SK-N-SH (cell line): ENCODE data around the gene SIL1. TPM values are rescaled to one million over a fixed set of nuclear protein-coding genes. Genes with fewer than 3 reads are reported as not detected.

Source experiments
- CTCF ChIA-PET: fragments of 300-600, 350-600 bp; formaldehyde crosslinking; extraction: SDS; loops from one replicate; lab custom pipeline; 2021; lab: Yijun Ruan, JAX
- POLR2A ChIA-PET: fragments of 350-600 bp; sonication (Branson Sonifier 250); formaldehyde crosslinking; extraction: SDS; loops from one replicate; lab custom pipeline; 2020; ENCODE audit warnings: antibody characterized with exemption, inconsistent platforms; lab: Yijun Ruan, JAX
- DNase-seq: peaks from one replicate; pipeline ENCODE4 v3.0.0; 2012
- H2AFZ ChIP-seq: fragments of 200-600 bp; sonication (generic); 2 replicates; pipeline ENCODE4 v1.8.1; 2016; ENCODE audit warnings: antibody characterized with exemption, mild to moderate bottlenecking, low read depth
- H3F3A ChIP-seq: fragments of 200-600 bp; sonication (generic); replicated peaks from 2 replicates; pipeline ENCODE3; 2016; ENCODE audit warnings: antibody characterized with exemption, mild to moderate bottlenecking; ENCODE audit not compliant: insufficient read depth
- H3K27ac ChIP-seq, 2 experiments: fragments of 200-500 bp in 1 of 2; fragments of 200-600 bp in 1 of 2; sonication (Bioruptor generic) in 1 of 2; sonication (generic), shearing (Covaris generic) in 1 of 2; 2 replicates each; pipeline versions ENCODE4 v1.5.1 to v1.6.1; 2014 to 2016; ENCODE audit warnings: low read depth in 2 of 2, inconsistent platforms in 1 of 2, low read length in 1 of 2, mild to moderate bottlenecking in 1 of 2, mixed read lengths in 1 of 2
- H3K27me3 ChIP-seq: fragments of 200-600 bp; sonication (generic), shearing (Covaris generic); 2 replicates; pipeline ENCODE4 v1.6.1; 2016; ENCODE audit warnings: mixed run types; ENCODE audit not compliant: insufficient read depth
- H3K36me3 ChIP-seq, 2 experiments: fragments of 200-500 bp in 1 of 2; fragments of 200-600 bp in 1 of 2; sonication (Bioruptor generic) in 1 of 2; sonication (generic) in 1 of 2; replicated peaks in 1 of 2; 2 replicates each; pipeline versions ENCODE3 to v1.5.1; 2014 to 2016; ENCODE audit warnings: low read length in 1 of 2, mild to moderate bottlenecking in 1 of 2; ENCODE audit not compliant: insufficient read depth in 2 of 2, control insufficient read depth in 1 of 2
- H3K4me1 ChIP-seq, 2 experiments: fragments of 200-500 bp in 1 of 2; fragments of 200-600 bp in 1 of 2; sonication (Bioruptor generic) in 1 of 2; sonication (generic), shearing (Covaris generic) in 1 of 2; 2 replicates each; pipeline versions ENCODE4 v1.5.1 to v1.6.1; 2014 to 2016; ENCODE audit warnings: low read depth in 1 of 2, low read length in 1 of 2, mixed run types in 1 of 2; ENCODE audit not compliant: insufficient read depth in 2 of 2, control insufficient read depth in 1 of 2
- H3K4me2 ChIP-seq: fragments of 200-600 bp; sonication (generic), shearing (Covaris generic); 2 replicates; pipeline ENCODE4 v1.6.1; 2017; ENCODE audit warnings: mixed run types
- H3K4me3 ChIP-seq, 2 experiments: fragments of 200-500 bp in 1 of 2; fragments of 200-600 bp in 1 of 2; sonication (Bioruptor generic) in 1 of 2; sonication (generic), shearing (Covaris generic) in 1 of 2; 2 replicates each; pipeline versions ENCODE4 v1.5.1 to v1.8.1; 2014 to 2016; ENCODE audit warnings: low read depth in 2 of 2, inconsistent platforms in 1 of 2, low read length in 1 of 2, mild to moderate bottlenecking in 1 of 2, mixed read lengths in 1 of 2, moderate library complexity in 1 of 2
- H3K79me2 ChIP-seq: fragments of 200-600 bp; sonication (generic); 2 replicates; pipeline ENCODE4 v1.8.1; 2017; ENCODE audit warnings: mild to moderate bottlenecking; ENCODE audit not compliant: insufficient read depth
- H3K9ac ChIP-seq: fragments of 200-600 bp; sonication (generic); 2 replicates; pipeline ENCODE4 v1.6.1; 2017; ENCODE audit warnings: mixed run types
- H3K9me2 ChIP-seq: fragments of 200-600 bp; sonication (generic); 2 replicates; pipeline ENCODE4 v1.6.1; 2017; ENCODE audit warnings: mixed run types
- H3K9me3 ChIP-seq: fragments of 200-600 bp; sonication (generic); 2 replicates; pipeline ENCODE4 v1.6.1; 2017; ENCODE audit warnings: mixed run types, mild to moderate bottlenecking, moderate library complexity
- H4K20me1 ChIP-seq: fragments of 200-600 bp; sonication (generic); 2 replicates; pipeline ENCODE4 v1.6.1; 2017; ENCODE audit warnings: mild to moderate bottlenecking, mixed run types; ENCODE audit not compliant: insufficient read depth
- ELF1 ChIP-seq: IDR thresholded peaks from 2 replicates; pipeline ENCODE4 v1.4.0; 2012
- EP300 ChIP-seq, 2 experiments: IDR thresholded peaks; 2 replicates each; pipeline versions ENCODE4 v1.4.0 to v1.6.1; 2012; ENCODE audit warnings: borderline replicate concordance in 1 of 2, low read depth in 1 of 2, low read length in 1 of 2
- FOSL2 ChIP-seq: IDR thresholded peaks from 2 replicates; pipeline ENCODE4 v1.4.0; 2012; ENCODE audit warnings: low read depth, mild to moderate bottlenecking, moderate library complexity, borderline replicate concordance
- GABPA ChIP-seq: IDR thresholded peaks from 2 replicates; pipeline ENCODE4 v1.4.0; 2012; ENCODE audit warnings: low read depth, mild to moderate bottlenecking
- GATA2 ChIP-seq: sonication (generic); formaldehyde crosslinking; IDR thresholded peaks from 2 replicates; pipeline ENCODE4 v1.5.0; 2020; ENCODE audit warnings: mild to moderate bottlenecking, missing genetic modification reagents
- MAX ChIP-seq: IDR thresholded peaks from 2 replicates; pipeline ENCODE4 v1.4.0; 2012; ENCODE audit warnings: low read depth
- MEF2A ChIP-seq: IDR thresholded peaks from 2 replicates; pipeline ENCODE4 v1.4.0; 2012; ENCODE audit warnings: low read depth, borderline replicate concordance
- NRF1 ChIP-seq: IDR thresholded peaks from 2 replicates; pipeline ENCODE4 v1.6.1; 2012; ENCODE audit warnings: low read depth, mild to moderate bottlenecking, low read length
- PBX3 ChIP-seq: IDR thresholded peaks from 2 replicates; pipeline ENCODE4; 2012
- SIN3A ChIP-seq: IDR thresholded peaks from 2 replicates; pipeline ENCODE4 v1.6.1; 2012; ENCODE audit warnings: low read depth, mild to moderate bottlenecking, low read length, moderate library complexity, borderline replicate concordance
- TCF12 ChIP-seq: IDR thresholded peaks from 2 replicates; pipeline ENCODE4 v1.4.0; 2012
- USF1 ChIP-seq: IDR thresholded peaks from 2 replicates; pipeline ENCODE4 v1.4.0; 2012; ENCODE audit warnings: low read depth, borderline replicate concordance
- YY1 ChIP-seq: IDR thresholded peaks from 2 replicates; pipeline ENCODE4 v1.4.0; 2012; ENCODE audit warnings: low read depth, mild to moderate bottlenecking
- WGBS: methylation state at CpG from one replicate; pipeline ENCODE4 v1.1.6; 2017; ENCODE audit warnings: low lambda C conversion rate; 5-methylcytosine and 5-hydroxymethylcytosine counted together
- polyA plus RNA-seq, 3 experiments: library from polyadenylated mRNA; depleted of rRNA; stranded (reverse); fragments of >200 nt; gene quantifications; 2 replicates each; pipeline ENCODE4 v1.2.3, GENCODE V29; 2012

The SIL1 gene
- polyA plus RNA-seq, 1 of the 3 experiments (the other 2 are of a cell fraction), result 25.9 TPM

- Histone ChIP-seq H3K36me3 (no peaks in the 10 kb centered on the region), H3K4me3 (no peak overlapping the region), H4K20me1 (no peaks in the 10 kb centered on the region), H3K9me2 (no peaks in the 10 kb centered on the region), H2AFZ (no peak overlapping the region), H3K79me2 (no peaks in the 10 kb centered on the region), H3K27ac (no peak overlapping the region)
- DNase-seq, result no peak
- POLR2A ChIA-PET, result no interaction called here
- CTCF ChIA-PET, result no interaction called here
- WGBS, result 63% methylated on average over 2 of the region's 2 CpGs
- TF ChIP-seq TCF12 (no peak), MAX (no peak), YY1 (no peak)
- TF ChIP-seq, all 33 proteins: peak for 0
- Histone ChIP-seq H3F3A (no peaks in the 10 kb centered on the region), H3K4me1 (peaks cover 0 to 20% of the 10 kb centered on the region in 2 experiments; a peak in 2 of 4 replicates), H3K9me3 (no peaks in the 10 kb centered on the region), H3K27me3 (no peaks in the 10 kb centered on the region), H3K9ac (no peak overlapping the region), H3K4me2 (no peak overlapping the region)
These were observed 64.9 kb downstream of the SIL1 start for GRCh38 chr5:139133282-139133681.

GRCh38 chr5:139132515-139132914 lies 65.7 kb downstream of the SIL1 start:
- no peak overlapping the region for H2AFZ ChIP-seq
- H3K9me3 ChIP-seq, result no peaks in the 10 kb centered on the region
- no peak overlapping the region for H3K4me2 ChIP-seq
- no peak overlapping the region for H3K27ac ChIP-seq
- H3K9ac ChIP-seq, result no peak overlapping the region
- ChIA-PET POLR2A (no interaction called here), CTCF (interaction anchor here (1.0 to 1.5 kb wide), 2 partner anchors 10 to 119 kb away, joined by 3 to 4 read pairs; no protein-coding TSS in a partner anchor)
- no peaks in the 10 kb centered on the region for H3K9me2 ChIP-seq
- H3K36me3 ChIP-seq, result no peaks in the 10 kb centered on the region
- H3K4me1 ChIP-seq, result peaks cover 0 to 17% of the 10 kb centered on the region in 2 experiments; a peak in 1 of 4 replicates
- no peaks in the 10 kb centered on the region for H3K27me3 ChIP-seq
- 91% methylated on average over 3 of the region's 3 CpGs for WGBS
- H3K79me2 ChIP-seq, result no peaks in the 10 kb centered on the region
- H3K4me3 ChIP-seq, result no peak overlapping the region
- H4K20me1 ChIP-seq, result no peaks in the 10 kb centered on the region
- TF ChIP-seq SIN3A, result no peak
- TF ChIP-seq USF1, result no peak
- no peak for TF ChIP-seq MEF2A
- TF ChIP-seq EP300 (IDR thresholded peaks at IDR 0.05; ENCODE audit: borderline replicate concordance in 1 of 2, low read depth in 1 of 2, low read length in 1 of 2), result no peak
- no peak for TF ChIP-seq FOSL2
- no peak for TF ChIP-seq GABPA
- TF ChIP-seq TCF12, result no peak
- no peak for TF ChIP-seq YY1
- TF ChIP-seq PBX3, result no peak
- TF ChIP-seq ELF1, result no peak
- no peak for TF ChIP-seq GATA2 (CRISPR knock-in tag)
- no peak for TF ChIP-seq NRF1
- DNase-seq, result no peak
- no peaks in the 10 kb centered on the region for H3F3A ChIP-seq
